SU-DHL-6 (cell line): Measurements from ENCODE around the gene ACOT12.

Experiments used
- H2AFZ ChIP-seq: fragments of 200-600 bp; sonication (generic); 2 replicates; pipeline ENCODE4 v1.6.1; 2014; ENCODE audit warnings: low read depth, mild to moderate bottlenecking, moderate library complexity, mixed read lengths, antibody characterized with exemption, low read length; ENCODE audit not compliant: severe bottlenecking
- H3F3A ChIP-seq: fragments of 200-600 bp; shearing (Covaris generic); 2 replicates; pipeline ENCODE4 v1.6.0; 2016; ENCODE audit warnings: antibody characterized with exemption, mild to moderate bottlenecking; ENCODE audit not compliant: insufficient read depth
- H3K27ac ChIP-seq: fragments of 200-600 bp; sonication (generic); 2 replicates; pipeline ENCODE4 v1.5.1; 2016; ENCODE audit warnings: low read depth, mild to moderate bottlenecking, low read length, moderate library complexity, mixed read lengths
- H3K27me3 ChIP-seq: fragments of 200-600 bp; sonication (generic), shearing (Covaris generic); 2 replicates; pipeline ENCODE4 v1.6.0; 2014; ENCODE audit warnings: mild to moderate bottlenecking, low read length
- H3K36me3 ChIP-seq: fragments of 200-600 bp; sonication (generic); 2 replicates; pipeline ENCODE4 v1.6.1; 2014; ENCODE audit warnings: mild to moderate bottlenecking, low read length, mixed read lengths
- H3K4me2 ChIP-seq: fragments of 300-600, 200-600 bp; shearing (Covaris generic), sonication (generic); 2 replicates; pipeline ENCODE4 v1.6.0; 2014; ENCODE audit warnings: low read length, low read depth, mild to moderate bottlenecking; ENCODE audit not compliant: poor library complexity, severe bottlenecking
- H3K4me3 ChIP-seq: fragments of 200-600 bp; sonication (generic); 2 replicates; pipeline ENCODE4 v1.5.1; 2014; ENCODE audit warnings: antibody characterized with exemption, low read length, mild to moderate bottlenecking, mixed read lengths; ENCODE audit not compliant: insufficient read depth, poor library complexity, severe bottlenecking
- H3K79me2 ChIP-seq: fragments of 200-600 bp; sonication (generic); 2 replicates; pipeline ENCODE4 v1.6.1; 2014; ENCODE audit warnings: mild to moderate bottlenecking, low read length, moderate library complexity; ENCODE audit not compliant: insufficient read depth
- H3K9ac ChIP-seq: fragments of 200-600 bp; sonication (generic); 2 replicates; pipeline ENCODE4 v1.7.0; 2014; ENCODE audit warnings: mild to moderate bottlenecking, low read length
- H3K9me2 ChIP-seq: fragments of 200-600 bp; sonication (generic); replicated peaks from 2 replicates; pipeline ENCODE4 v1.6.1; 2014; ENCODE audit warnings: low read length; ENCODE audit not compliant: insufficient read depth
- H3K9me3 ChIP-seq: fragments of 200-600 bp; sonication (generic); 2 replicates; pipeline ENCODE4 v1.6.1; 2014; ENCODE audit warnings: low read length, mixed read lengths; ENCODE audit not compliant: insufficient read depth
- H4K20me1 ChIP-seq: fragments of 200-600 bp; sonication (generic); 2 replicates; pipeline ENCODE4 v1.6.1; 2014; ENCODE audit warnings: low read depth, mild to moderate bottlenecking, antibody characterized with exemption, low read length, moderate library complexity, mixed read lengths
- EZH2phosphoT487 ChIP-seq: fragments of 200-600 bp; sonication (generic), shearing (Covaris generic); conservative IDR thresholded peaks from 2 replicates; pipeline ENCODE4 v1.6.1; 2018; ENCODE audit warnings: mild to moderate bottlenecking, antibody characterized with exemption, low read length, moderate library complexity, mixed read lengths
- TF ChIP-seq, protein P1 (sequence below): fragments of 200-600 bp; sonication (generic); IDR thresholded peaks from one replicate; pipeline ENCODE4 v1.5.1; 2017; ENCODE audit warnings: antibody characterized with exemption, mild to moderate bottlenecking, low read length, moderate library complexity; ENCODE audit not compliant: insufficient read depth, poor library complexity, severe bottlenecking

Gene ACOT12

DNA sequence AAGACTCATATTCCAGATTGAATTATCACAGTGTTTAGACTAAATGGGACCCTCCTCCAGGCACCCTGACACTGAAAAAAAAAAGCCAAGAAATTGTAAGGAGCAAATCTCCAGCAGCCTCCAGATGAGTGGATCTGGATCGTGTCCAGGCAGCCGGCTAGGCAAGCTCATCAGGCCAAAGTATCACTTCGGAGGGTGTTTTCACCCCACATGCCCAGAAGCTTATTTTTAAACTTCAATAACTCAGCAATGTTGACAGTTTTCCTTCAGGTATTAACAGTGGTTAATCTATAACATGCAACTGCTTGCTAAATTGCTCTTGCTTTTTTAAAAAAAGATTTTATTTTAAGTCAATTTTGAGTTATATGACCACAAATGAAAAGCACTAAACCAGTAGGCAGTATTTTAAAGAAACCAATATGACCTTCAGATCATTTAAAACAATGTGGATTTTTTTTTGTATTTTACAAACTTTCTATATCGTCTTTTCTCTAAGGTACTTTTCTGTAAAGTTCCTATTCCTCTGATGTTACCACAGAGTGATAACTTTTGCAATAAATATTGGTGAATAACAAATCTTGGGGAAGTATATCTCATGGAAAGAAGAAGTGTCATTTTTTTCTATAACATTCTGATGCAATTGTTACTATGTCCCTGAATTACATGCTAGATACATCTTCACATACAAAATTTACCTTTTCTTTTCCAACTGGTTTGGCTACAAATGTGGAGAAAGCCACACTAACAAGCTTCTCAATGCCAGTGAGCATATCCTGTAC lies 30.7 kb downstream of the ACOT12 start:
- Histone ChIP-seq H3K27ac (no peak overlapping the region), H3K9me2 (no peaks in the 10 kb centered on the region), H4K20me1 (no peaks in the 10 kb centered on the region), H2AFZ (no peak overlapping the region), H3K4me2 (no peak overlapping the region), H3K9me3 (no peaks in the 10 kb centered on the region), H3K4me3 (no peak overlapping the region), H3K9ac (no peak overlapping the region), H3K27me3 (no peaks in the 10 kb centered on the region), H3F3A (no peaks in the 10 kb centered on the region), H3K36me3 (no peaks in the 10 kb centered on the region), H3K79me2 (no peaks in the 10 kb centered on the region)
- no peak for TF ChIP-seq EZH2phosphoT487
- TF ChIP-seq, protein P1, sequence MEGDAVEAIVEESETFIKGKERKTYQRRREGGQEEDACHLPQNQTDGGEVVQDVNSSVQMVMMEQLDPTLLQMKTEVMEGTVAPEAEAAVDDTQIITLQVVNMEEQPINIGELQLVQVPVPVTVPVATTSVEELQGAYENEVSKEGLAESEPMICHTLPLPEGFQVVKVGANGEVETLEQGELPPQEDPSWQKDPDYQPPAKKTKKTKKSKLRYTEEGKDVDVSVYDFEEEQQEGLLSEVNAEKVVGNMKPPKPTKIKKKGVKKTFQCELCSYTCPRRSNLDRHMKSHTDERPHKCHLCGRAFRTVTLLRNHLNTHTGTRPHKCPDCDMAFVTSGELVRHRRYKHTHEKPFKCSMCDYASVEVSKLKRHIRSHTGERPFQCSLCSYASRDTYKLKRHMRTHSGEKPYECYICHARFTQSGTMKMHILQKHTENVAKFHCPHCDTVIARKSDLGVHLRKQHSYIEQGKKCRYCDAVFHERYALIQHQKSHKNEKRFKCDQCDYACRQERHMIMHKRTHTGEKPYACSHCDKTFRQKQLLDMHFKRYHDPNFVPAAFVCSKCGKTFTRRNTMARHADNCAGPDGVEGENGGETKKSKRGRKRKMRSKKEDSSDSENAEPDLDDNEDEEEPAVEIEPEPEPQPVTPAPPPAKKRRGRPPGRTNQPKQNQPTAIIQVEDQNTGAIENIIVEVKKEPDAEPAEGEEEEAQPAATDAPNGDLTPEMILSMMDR, result no peak

DNA sequence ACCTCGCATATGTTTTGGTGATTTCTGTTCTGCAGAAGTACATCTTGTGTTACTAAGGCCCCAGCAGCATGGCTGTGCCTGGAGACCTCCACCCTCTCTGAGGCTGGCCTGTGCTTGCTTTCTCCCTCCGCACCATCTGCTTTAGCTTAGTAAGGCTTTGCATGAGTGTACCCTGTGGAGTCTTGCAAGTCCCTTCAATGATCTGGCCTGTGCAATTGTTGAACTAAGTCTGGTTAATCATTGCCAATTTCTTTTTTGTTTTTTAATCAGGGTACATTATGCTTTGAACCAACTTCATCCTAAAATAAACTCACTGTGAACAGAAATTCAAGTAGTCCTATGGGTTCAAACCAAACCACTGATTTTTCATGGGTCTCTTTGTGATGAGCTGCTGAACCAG lies 32.3 kb downstream of the ACOT12 start:
- H3K79me2 ChIP-seq, result no peaks in the 10 kb centered on the region
- H3F3A ChIP-seq, result no peaks in the 10 kb centered on the region
- no peaks in the 10 kb centered on the region for H3K9me2 ChIP-seq
- H3K9ac ChIP-seq, result no peak overlapping the region
- H3K9me3 ChIP-seq, result no peaks in the 10 kb centered on the region
- no peak overlapping the region for H3K4me3 ChIP-seq
- TF ChIP-seq, protein P1, result no peak
- TF ChIP-seq EZH2phosphoT487, result no peak
- H3K4me2 ChIP-seq, result no peak overlapping the region
- H2AFZ ChIP-seq, result no peak overlapping the region
- no peaks in the 10 kb centered on the region for H4K20me1 ChIP-seq
- H3K27me3 ChIP-seq, result no peaks in the 10 kb centered on the region
- no peaks in the 10 kb centered on the region for H3K36me3 ChIP-seq
- H3K27ac ChIP-seq, result no peak overlapping the region

DNA sequence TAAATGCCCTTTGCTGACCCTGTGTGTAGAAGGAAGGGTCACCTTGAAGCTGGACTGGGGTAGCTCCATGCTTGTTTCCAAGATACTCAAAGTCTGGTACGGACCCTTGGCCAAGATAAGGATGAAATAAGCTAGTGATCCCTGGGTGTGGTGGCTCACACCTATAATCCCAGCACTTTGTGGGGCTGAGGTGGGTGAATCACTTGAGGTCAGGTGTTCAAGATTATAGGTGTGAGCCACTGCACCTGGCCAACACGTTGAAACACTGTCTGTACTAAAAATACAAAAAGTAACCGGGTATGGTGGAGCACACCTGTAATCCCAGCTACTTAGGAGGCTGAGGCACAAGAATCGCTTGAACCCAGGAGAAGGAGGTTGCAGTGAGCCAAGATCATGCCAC lies 33.3 kb downstream of the ACOT12 start:
- Histone ChIP-seq H3K4me2 (no peak overlapping the region), H3K36me3 (no peaks in the 10 kb centered on the region)
- TF ChIP-seq EZH2phosphoT487, result no peak
- TF ChIP-seq, protein P1, result no peak

More for the DNA sequence above, 33.3 kb downstream of the ACOT12 start:
- no peaks in the 10 kb centered on the region for H3K9me2 ChIP-seq
- no peak overlapping the region for H3K9ac ChIP-seq
- no peaks in the 10 kb centered on the region for H3K9me3 ChIP-seq
- no peaks in the 10 kb centered on the region for H4K20me1 ChIP-seq
- no peaks in the 10 kb centered on the region for H3K27me3 ChIP-seq
- H3F3A ChIP-seq, result no peaks in the 10 kb centered on the region
- no peak overlapping the region for H3K4me3 ChIP-seq
- no peaks in the 10 kb centered on the region for H3K79me2 ChIP-seq
- H3K27ac ChIP-seq, result no peak overlapping the region
- no peak overlapping the region for H2AFZ ChIP-seq
